PC-9 (cell line): ENCODE measurements around the gene COL16A1. TPM values are rescaled to one million over a fixed set of nuclear protein-coding genes. Genes with fewer than 3 reads are reported as not detected.
A peak's percentile ranks its signal among the peaks of the same experiment; 100 is the strongest.

Experiments
- BruUV-seq: library from RNA; stranded (reverse); fragments of 400-500 nt; replicated peaks from 2 replicates; lab custom pipeline; 2021; lab: Mats Ljungman, UMichigan
- CTCF ChIA-PET: fragments of 300-600 bp; sonication (Branson Sonifier 250); formaldehyde crosslinking; loops from one replicate; lab custom pipeline; 2022; ENCODE audit warnings: antibody characterized with exemption; lab: Charles Lee
- POLR2A ChIA-PET: fragments of 300-600 bp; sonication (Branson Sonifier 250); formaldehyde crosslinking; loops from one replicate; lab custom pipeline; 2022; ENCODE audit warnings: antibody characterized with exemption; ENCODE audit not compliant: unreplicated experiment; lab: Charles Lee
- DNase-seq, 2 experiments: peaks; one replicate each; pipeline versions ENCODE4 v3.0.0 to v3.0.0-alpha.2; 2015 to 2022; ENCODE audit warnings: mixed read lengths in 1 of 2
- H2AFZ ChIP-seq: fragments of 200-600 bp; sonication (generic); 2 replicates; pipeline ENCODE4 v1.8.1; 2017; ENCODE audit warnings: antibody characterized with exemption
- H3F3A ChIP-seq: fragments of 200-600 bp; sonication (generic); 2 replicates; pipeline ENCODE4 v1.8.1; 2017; ENCODE audit warnings: antibody characterized with exemption, mild to moderate bottlenecking, low read depth; ENCODE audit not compliant: insufficient read depth
- H3K27ac ChIP-seq: fragments of 200-600 bp; sonication (generic); 2 replicates; pipeline ENCODE4 v1.6.1; 2016; ENCODE audit warnings: mixed run types
- H3K27me3 ChIP-seq: fragments of 200-600 bp; sonication (generic); 2 replicates; pipeline ENCODE4 v1.6.1; 2016; ENCODE audit warnings: low read depth, mixed run types; ENCODE audit not compliant: insufficient read depth
- H3K36me3 ChIP-seq: fragments of 200-600 bp; sonication (generic); 2 replicates; pipeline ENCODE4 v1.6.1; 2016; ENCODE audit warnings: low read depth, mixed run types
- H3K4me1 ChIP-seq: fragments of 200-600 bp; sonication (generic); replicated peaks from 2 replicates; pipeline ENCODE4 v1.6.1; 2016; ENCODE audit warnings: mixed run types; ENCODE audit not compliant: insufficient read depth
- H3K4me2 ChIP-seq: fragments of 200-600 bp; sonication (generic); 2 replicates; pipeline ENCODE4 v1.6.1; 2017; ENCODE audit warnings: mixed run types
- H3K4me3 ChIP-seq: fragments of 200-600 bp; sonication (generic); 2 replicates; pipeline ENCODE4 v1.6.1; 2016; ENCODE audit warnings: mixed run types
- H3K79me2 ChIP-seq: fragments of 200-600 bp; sonication (generic); 2 replicates; pipeline ENCODE4 v1.6.1; 2017; ENCODE audit warnings: low read depth, mixed run types
- H3K9me2 ChIP-seq: fragments of 200-600 bp; sonication (generic); 2 replicates; pipeline ENCODE4 v1.8.1; 2017; ENCODE audit warnings: mild to moderate bottlenecking; ENCODE audit not compliant: insufficient read depth
- H3K9me3 ChIP-seq: fragments of 200-600 bp; sonication (generic); 2 replicates; pipeline ENCODE4 v1.8.1; 2016; ENCODE audit warnings: low read depth; ENCODE audit not compliant: insufficient read depth
- H4K20me1 ChIP-seq: fragments of 200-600 bp; sonication (generic); 2 replicates; pipeline ENCODE4 v1.8.1; 2017; ENCODE audit not compliant: insufficient read depth
- EZH2 ChIP-seq: fragments of 200-600 bp; sonication (generic); IDR thresholded peaks from 2 replicates; pipeline ENCODE4 v1.8.0; 2017; ENCODE audit warnings: antibody characterized with exemption, low read depth
- intact Hi-C: fragments of 100-400 bp; cut with micrococcal nuclease; formaldehyde crosslinking; loops from one replicate; pipeline ENCODE4 v1.10.0; 2022; ENCODE audit not compliant: unreplicated experiment
- total RNA-seq: library from RNA; stranded (reverse); gene quantifications from 2 replicates; pipeline ENCODE4 v1.2.3, GENCODE V29; 2021
- TF ChIP-seq, protein P1 (sequence below): fragments of 200-600 bp; sonication (generic); conservative IDR thresholded peaks from 2 replicates; pipeline ENCODE4 v1.6.1; 2017; ENCODE audit warnings: mixed run types, antibody characterized with exemption, mild to moderate bottlenecking, moderate library complexity

The COL16A1 gene
- total RNA-seq, 1 experiment from 2014 or later = 4.8 TPM

GRCh38 chr1:31745946-31746670 is 42.3 kb upstream of the COL16A1 start:
- Histone ChIP-seq H3K27me3 (no peaks in the 10 kb centered on the region), H3K4me1 (no peaks in the 10 kb centered on the region), H3K4me2 (no peak overlapping the region), H3K4me3 (no peak overlapping the region), H3K27ac (no peak overlapping the region), H4K20me1 (no peaks in the 10 kb centered on the region), H3K9me2 (no peaks in the 10 kb centered on the region), H3F3A (peaks cover 10% of the 10 kb centered on the region), H3K79me2 (no peaks in the 10 kb centered on the region), H2AFZ (no peak overlapping the region), H3K36me3 (no peaks in the 10 kb centered on the region), H3K9me3 (no peaks in the 10 kb centered on the region)
- no peak for DNase-seq
- ChIA-PET POLR2A (interaction anchor here (0.6 kb wide), 1 partner anchor 327 kb away, joined by 9 read pairs; no protein-coding TSS in a partner anchor), CTCF (interaction anchor here (0.6 to 1.5 kb wide), 6 partner anchors 14 to 314 kb away, joined by 3 to 14 read pairs (median 4); no protein-coding TSS in a partner anchor)
- intact Hi-C loops = loop anchor here (1.0 kb wide), 1 partner anchor 83 kb away; no protein-coding TSS in a partner anchor
- BruUV-seq = no TSS peak
- TF ChIP-seq, protein P1, sequence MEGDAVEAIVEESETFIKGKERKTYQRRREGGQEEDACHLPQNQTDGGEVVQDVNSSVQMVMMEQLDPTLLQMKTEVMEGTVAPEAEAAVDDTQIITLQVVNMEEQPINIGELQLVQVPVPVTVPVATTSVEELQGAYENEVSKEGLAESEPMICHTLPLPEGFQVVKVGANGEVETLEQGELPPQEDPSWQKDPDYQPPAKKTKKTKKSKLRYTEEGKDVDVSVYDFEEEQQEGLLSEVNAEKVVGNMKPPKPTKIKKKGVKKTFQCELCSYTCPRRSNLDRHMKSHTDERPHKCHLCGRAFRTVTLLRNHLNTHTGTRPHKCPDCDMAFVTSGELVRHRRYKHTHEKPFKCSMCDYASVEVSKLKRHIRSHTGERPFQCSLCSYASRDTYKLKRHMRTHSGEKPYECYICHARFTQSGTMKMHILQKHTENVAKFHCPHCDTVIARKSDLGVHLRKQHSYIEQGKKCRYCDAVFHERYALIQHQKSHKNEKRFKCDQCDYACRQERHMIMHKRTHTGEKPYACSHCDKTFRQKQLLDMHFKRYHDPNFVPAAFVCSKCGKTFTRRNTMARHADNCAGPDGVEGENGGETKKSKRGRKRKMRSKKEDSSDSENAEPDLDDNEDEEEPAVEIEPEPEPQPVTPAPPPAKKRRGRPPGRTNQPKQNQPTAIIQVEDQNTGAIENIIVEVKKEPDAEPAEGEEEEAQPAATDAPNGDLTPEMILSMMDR = peak; percentile 63
- no peak for TF ChIP-seq EZH2

- DNase-seq = peak; percentile 61 to 68
- H3F3A ChIP-seq = peaks cover 10% of the 10 kb centered on the region; the same call in 1 of the 2 replicates
- no peak overlapping the region for H3K4me3 ChIP-seq
- BruUV-seq = no TSS peak
- POLR2A ChIA-PET = interaction anchor here (0.6 to 0.7 kb wide), 2 partner anchors 76 to 328 kb away, joined by 3 to 9 read pairs; no protein-coding TSS in a partner anchor
- no peak overlapping the region for H3K4me2 ChIP-seq
- intact Hi-C loops = loop anchor here (1.0 kb wide), 1 partner anchor 82 kb away; no protein-coding TSS in a partner anchor
- no peak overlapping the region for H3K27ac ChIP-seq
- H3K9me3 ChIP-seq = no peaks in the 10 kb centered on the region
- H3K4me1 ChIP-seq = no peaks in the 10 kb centered on the region
- H3K27me3 ChIP-seq = no peaks in the 10 kb centered on the region
- no peak for TF ChIP-seq EZH2
- TF ChIP-seq, protein P1 = peak; percentile 98
- H3K9me2 ChIP-seq = no peaks in the 10 kb centered on the region
- H3K36me3 ChIP-seq = no peaks in the 10 kb centered on the region
- no peaks in the 10 kb centered on the region for H4K20me1 ChIP-seq
- H2AFZ ChIP-seq = no peak overlapping the region
- CTCF ChIA-PET = interaction anchor here (0.6 to 1.5 kb wide), 6 partner anchors 15 to 221 kb away, joined by 3 to 14 read pairs (median 4); no protein-coding TSS in a partner anchor
- H3K79me2 ChIP-seq = no peaks in the 10 kb centered on the region
Measured at GRCh38 chr1:31745096-31745945, 41.5 kb upstream of the COL16A1 start.
